T-helper 2 cell treated with Interferon-gamma antibody and Interleukin-4, amounts not matched to agents 5 μg/mL and 100 μg/mL, for 36 hours (primary cell): Measurements from ENCODE around the gene VPS39.
"Not testable (repeated sequence)": the region's sequence is repeated elsewhere in the genome, so short reads cannot be mapped to it uniquely, and the experiment has no call there.

ENCODE experiments used
- DNase-seq: peaks from one replicate; pipeline ENCODE4 v3.0.0; 2021; ENCODE audit warnings: low spot score
- H3K27ac Mint-ChIP-seq: one replicate; pipeline ENCODE4 v1.8.0; 2021; ENCODE audit warnings: mild to moderate bottlenecking, mixed read lengths
- H3K27me3 Mint-ChIP-seq: one replicate; pipeline ENCODE4 v1.8.0; 2021; ENCODE audit warnings: low read depth, mixed read lengths
- H3K36me3 Mint-ChIP-seq: one replicate; pipeline ENCODE4 v1.8.0; 2021; ENCODE audit warnings: low read depth, mixed read lengths
- H3K4me1 Mint-ChIP-seq: one replicate; pipeline ENCODE4 v1.8.0; 2021; ENCODE audit warnings: low read depth, mixed read lengths
- H3K4me3 Mint-ChIP-seq: one replicate; pipeline ENCODE4 v1.8.0; 2022; ENCODE audit warnings: mild to moderate bottlenecking, moderate library complexity, mixed read lengths
- H3K9me3 Mint-ChIP-seq: one replicate; pipeline ENCODE4 v1.8.0; 2021; ENCODE audit warnings: mixed read lengths

The VPS39 gene, protein sequence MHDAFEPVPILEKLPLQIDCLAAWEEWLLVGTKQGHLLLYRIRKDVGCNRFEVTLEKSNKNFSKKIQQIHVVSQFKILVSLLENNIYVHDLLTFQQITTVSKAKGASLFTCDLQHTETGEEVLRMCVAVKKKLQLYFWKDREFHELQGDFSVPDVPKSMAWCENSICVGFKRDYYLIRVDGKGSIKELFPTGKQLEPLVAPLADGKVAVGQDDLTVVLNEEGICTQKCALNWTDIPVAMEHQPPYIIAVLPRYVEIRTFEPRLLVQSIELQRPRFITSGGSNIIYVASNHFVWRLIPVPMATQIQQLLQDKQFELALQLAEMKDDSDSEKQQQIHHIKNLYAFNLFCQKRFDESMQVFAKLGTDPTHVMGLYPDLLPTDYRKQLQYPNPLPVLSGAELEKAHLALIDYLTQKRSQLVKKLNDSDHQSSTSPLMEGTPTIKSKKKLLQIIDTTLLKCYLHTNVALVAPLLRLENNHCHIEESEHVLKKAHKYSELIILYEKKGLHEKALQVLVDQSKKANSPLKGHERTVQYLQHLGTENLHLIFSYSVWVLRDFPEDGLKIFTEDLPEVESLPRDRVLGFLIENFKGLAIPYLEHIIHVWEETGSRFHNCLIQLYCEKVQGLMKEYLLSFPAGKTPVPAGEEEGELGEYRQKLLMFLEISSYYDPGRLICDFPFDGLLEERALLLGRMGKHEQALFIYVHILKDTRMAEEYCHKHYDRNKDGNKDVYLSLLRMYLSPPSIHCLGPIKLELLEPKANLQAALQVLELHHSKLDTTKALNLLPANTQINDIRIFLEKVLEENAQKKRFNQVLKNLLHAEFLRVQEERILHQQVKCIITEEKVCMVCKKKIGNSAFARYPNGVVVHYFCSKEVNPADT

DNA sequence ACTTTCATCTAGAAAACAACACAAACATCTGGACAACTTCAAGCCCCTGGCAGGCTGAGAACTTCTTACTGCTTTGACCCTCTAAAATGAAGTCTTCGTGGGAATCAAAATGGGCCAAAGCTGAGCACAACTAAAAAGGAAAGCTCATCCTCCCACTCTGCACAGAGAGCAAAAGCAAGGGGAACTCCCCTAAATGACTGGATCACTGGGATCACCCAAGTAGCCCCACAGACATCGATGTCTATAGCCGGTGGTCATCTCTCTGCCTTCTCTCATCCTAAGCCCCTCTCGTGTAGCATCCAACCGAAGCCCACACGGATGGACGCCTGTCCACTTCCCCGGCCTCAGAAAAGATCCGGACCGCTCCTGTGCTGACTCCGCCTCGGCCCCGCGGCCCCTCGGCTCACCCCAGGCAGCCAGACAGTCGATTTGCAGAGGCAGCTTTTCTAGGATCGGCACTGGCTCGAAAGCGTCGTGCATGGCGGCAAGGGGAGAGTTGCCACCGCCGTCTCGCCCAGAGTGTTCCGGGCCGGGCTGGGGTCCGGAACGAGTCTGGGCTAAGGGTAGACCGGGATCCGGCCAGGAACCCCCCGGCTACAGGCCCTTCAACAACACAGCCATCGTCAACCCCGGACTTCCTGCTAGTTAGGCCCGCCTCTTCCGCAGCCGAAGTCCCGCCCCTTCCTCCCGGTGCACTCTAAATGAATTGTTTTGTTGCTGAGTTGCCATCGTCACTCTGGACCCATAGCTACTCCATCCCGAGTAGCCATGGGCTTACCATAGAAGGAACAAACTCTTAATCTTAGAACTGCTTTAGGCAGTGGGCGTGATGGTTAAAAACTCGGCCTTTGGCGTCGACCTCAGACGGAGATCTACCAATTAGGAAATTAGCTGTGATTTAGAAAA lies at the start of gene VPS39:
Gene VPS39, minus strand, starts transcription at position 631 of the 906 bp plus-strand sequence. Its CDS starts 151 bp downstream, at position 480.
- Mint-ChIP-seq H3K27me3 (no peaks in the 10 kb centered on the region), H3K4me3 (peak within 1 kb of the TSS; percentile 98), H3K27ac (peak within 1 kb of the TSS; percentile 95), H3K36me3 (peaks cover 37% of the 10 kb centered on the region), H3K9me3 (peaks cover 3% of the 10 kb centered on the region), H3K4me1 (peaks cover 26% of the 10 kb centered on the region)
- peak; percentile 81 for DNase-seq

DNA sequence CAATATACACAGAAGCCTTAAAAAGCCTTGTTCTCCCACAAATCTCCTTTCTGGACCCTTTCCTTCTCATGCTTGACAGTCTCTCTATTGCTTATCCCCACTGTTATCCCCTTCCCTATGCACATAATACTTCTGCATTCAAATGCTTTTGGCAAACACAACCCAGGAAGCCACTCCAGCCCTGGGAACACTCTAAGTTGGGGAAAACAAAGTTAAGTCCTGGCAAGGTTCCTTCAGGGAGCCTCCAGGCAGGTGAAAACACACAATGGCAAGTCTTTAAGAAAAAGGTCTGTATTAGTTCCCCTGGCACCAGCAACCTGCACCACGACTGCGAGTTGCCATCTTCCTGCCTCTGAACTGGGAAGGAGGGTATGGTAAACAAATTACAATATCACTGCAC lies 45.2 kb upstream of the VPS39 start:
- DNase-seq: no peak
- Mint-ChIP-seq H3K9me3 (peaks cover 37% of the 10 kb centered on the region), H3K36me3 (peaks cover 63% of the 10 kb centered on the region), H3K4me1 (no peaks in the 10 kb centered on the region), H3K4me3 (no peak overlapping the region), H3K27ac (no peak overlapping the region), H3K27me3 (no peaks in the 10 kb centered on the region)

DNA sequence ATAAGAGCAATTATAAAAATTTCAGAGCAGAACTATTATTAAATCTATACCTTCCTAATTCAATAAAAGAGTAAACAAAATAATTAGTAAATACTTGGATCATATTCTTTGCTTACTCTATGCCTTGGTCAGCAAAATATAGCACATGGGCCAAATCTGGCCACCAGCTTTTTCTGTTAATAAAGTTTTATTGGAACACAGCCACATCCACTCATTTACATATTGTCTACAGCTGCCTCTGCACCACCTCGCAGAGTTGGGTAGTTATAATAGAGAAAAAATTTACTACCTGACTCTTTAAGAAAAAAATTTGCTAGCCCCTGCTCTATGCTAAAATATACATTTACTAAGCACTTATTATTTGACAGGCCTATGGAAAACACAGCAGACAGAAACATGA lies 32.7 kb upstream of the VPS39 start:
- Mint-ChIP-seq H3K4me1 (peaks cover 10% of the 10 kb centered on the region), H3K36me3 (peaks cover 42% of the 10 kb centered on the region), H3K9me3 (no peaks in the 10 kb centered on the region), H3K27ac (no peak overlapping the region), H3K4me3 (no peak overlapping the region), H3K27me3 (no peaks in the 10 kb centered on the region)
- DNase-seq: no peak

DNA sequence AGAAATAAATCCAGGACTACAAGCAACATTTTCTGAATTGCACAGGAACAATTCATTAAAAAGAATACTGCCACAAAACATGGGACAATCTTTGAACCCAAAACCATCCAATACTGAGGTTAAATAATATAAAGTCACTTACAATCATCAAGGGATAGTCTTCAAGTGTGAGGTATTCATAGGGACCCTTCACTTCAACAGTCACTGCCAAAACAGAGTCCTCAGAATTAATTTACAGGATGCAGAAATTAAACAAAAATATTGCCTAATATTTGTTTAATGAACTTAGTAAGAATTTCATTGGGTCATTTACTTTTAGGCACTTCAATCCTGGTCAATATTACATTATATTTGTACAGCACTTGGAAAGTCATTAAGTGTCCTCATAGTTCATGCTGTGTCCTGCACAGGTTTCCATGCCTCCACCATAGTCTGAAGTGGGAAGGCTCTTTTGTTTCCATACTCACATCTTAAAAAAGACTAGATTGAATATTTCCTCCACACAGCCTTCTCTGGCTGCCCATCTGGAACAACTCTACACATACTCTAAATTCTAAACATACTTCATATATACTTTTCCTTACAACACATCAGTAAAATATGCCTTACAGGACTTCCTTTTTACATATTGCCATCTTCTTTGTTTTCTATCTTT lies 31.6 kb upstream of the VPS39 start:
- H3K9me3 Mint-ChIP-seq: no peaks in the 10 kb centered on the region
- no peak for DNase-seq
- peak overlapping the region; percentile 4 for H3K27ac Mint-ChIP-seq
- H3K4me3 Mint-ChIP-seq: no peak overlapping the region
- peaks cover 46% of the 10 kb centered on the region for H3K36me3 Mint-ChIP-seq
- no peaks in the 10 kb centered on the region for H3K27me3 Mint-ChIP-seq
- H3K4me1 Mint-ChIP-seq: peaks cover 10% of the 10 kb centered on the region

DNA sequence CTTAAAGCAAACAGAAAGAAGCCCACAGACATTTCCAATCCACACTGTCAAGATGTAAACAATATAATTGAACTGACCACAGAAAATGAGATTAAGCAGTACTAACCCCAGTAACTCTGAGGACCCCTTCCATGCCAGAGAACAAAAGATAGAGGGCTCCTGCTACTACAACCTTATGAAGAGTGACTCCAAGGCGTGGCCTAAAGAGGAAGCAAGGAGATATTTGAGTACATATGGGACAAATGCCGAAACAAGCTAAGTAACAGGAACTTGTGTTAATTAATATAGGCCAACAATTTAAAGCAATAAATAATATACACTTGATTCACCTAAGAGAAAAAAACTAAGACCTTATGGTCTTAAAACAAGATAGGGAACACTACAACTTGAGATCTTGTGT lies 25.0 kb upstream of the VPS39 start:
- peaks cover 46% of the 10 kb centered on the region for H3K36me3 Mint-ChIP-seq
- H3K9me3 Mint-ChIP-seq: no peaks in the 10 kb centered on the region
- H3K27ac Mint-ChIP-seq: no peak overlapping the region
- H3K27me3 Mint-ChIP-seq: no peaks in the 10 kb centered on the region
- no peak for DNase-seq
- H3K4me3 Mint-ChIP-seq: no peak overlapping the region
- H3K4me1 Mint-ChIP-seq: no peaks in the 10 kb centered on the region

DNA sequence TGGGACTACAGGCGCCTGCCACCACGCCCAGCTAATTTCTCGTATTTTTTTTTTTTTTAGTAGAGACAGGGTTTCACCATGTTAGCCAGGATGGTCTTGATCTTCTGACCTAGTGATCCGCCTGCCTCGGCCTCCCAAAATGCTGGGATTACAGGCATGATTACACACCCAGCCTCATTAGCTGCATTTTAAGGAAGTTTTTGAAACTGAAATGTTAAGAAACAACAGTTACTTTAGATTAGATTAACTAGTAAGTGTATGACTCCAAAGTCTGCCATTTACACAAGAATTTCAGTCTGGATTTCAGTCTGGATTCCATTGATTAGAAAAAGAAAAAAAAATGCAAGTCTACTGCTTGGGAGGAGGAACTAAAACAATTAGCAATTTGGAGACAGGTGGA lies 24.5 kb upstream of the VPS39 start:
- no peak overlapping the region for H3K27ac Mint-ChIP-seq
- no peaks in the 10 kb centered on the region for H3K27me3 Mint-ChIP-seq
- no peak for DNase-seq
- no peaks in the 10 kb centered on the region for H3K9me3 Mint-ChIP-seq
- H3K4me3 Mint-ChIP-seq: no peak overlapping the region
- H3K36me3 Mint-ChIP-seq: peaks cover 46% of the 10 kb centered on the region
- no peaks in the 10 kb centered on the region for H3K4me1 Mint-ChIP-seq

DNA sequence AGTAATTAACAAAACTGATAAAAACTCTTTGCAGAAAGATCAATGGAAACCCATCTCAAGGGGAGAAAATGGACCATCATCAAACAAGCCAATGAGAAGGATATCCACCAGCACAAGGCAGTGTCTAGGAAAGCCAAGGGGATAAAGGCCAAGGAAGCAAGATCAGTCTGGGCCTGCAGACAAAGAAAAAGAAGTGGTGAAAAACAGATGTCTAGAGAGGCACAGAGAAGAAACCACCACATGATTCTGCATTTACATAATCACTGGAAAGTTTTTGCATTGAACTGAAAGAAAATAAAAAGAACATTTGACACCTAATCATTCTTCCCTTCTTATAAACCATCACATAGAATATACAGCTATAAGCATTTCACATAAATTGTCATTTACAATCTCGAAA lies 23.0 kb upstream of the VPS39 start:
- H3K4me3 Mint-ChIP-seq: no peak overlapping the region
- H3K4me1 Mint-ChIP-seq: no peaks in the 10 kb centered on the region
- peaks cover 44% of the 10 kb centered on the region for H3K36me3 Mint-ChIP-seq
- no peaks in the 10 kb centered on the region for H3K9me3 Mint-ChIP-seq
- H3K27me3 Mint-ChIP-seq: no peaks in the 10 kb centered on the region
- DNase-seq: no peak
- H3K27ac Mint-ChIP-seq: no peak overlapping the region

DNA sequence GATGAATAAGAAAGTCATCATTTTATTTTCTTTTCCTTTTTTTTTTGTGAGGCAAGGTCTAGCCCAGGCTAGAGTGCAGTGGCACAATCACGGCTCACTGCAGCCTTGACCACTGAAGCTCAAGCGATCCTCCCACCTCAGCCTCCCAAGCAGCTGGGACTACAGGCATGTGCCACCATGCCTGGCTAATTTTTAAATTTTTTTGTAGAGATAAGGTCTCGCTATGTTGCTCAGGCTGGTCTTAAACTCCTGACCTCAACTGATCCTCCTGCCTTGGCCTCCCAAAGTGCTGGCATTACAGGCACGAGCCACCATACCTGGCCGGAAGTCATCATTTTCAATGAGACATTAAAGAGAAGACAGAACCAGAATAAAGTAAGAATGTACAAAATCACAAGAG lies 20.9 kb upstream of the VPS39 start:
- H3K27me3 Mint-ChIP-seq, H3K9me3 Mint-ChIP-seq, DNase-seq, H3K4me3 Mint-ChIP-seq, H3K27ac Mint-ChIP-seq, H3K4me1 Mint-ChIP-seq: not testable (repeated sequence)
- H3K36me3 Mint-ChIP-seq: peaks cover 50% of the 10 kb centered on the region

DNA sequence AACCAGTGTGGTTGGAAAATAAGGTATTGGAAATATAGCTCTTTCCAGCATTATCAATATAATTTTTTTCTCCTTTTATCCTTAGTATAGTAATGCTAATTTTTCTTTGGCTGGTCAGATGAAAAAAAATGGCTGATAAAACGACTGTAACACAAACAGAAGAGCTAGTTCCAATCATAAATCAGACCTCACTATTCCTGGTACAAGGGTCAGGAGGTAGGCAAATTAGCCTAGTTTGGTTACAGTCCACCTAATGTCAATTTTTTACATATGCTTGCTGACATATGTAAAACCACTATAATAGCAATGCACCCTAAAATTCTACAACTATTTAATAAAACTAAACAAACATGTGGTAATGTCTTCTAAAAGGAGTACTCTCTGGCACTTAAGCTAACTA lies 19.9 kb upstream of the VPS39 start:
- Mint-ChIP-seq H3K27me3 (no peaks in the 10 kb centered on the region), H3K4me3 (no peak overlapping the region), H3K4me1 (no peaks in the 10 kb centered on the region), H3K27ac (no peak overlapping the region), H3K9me3 (no peaks in the 10 kb centered on the region), H3K36me3 (peaks cover 48% of the 10 kb centered on the region)
- no peak for DNase-seq

DNA sequence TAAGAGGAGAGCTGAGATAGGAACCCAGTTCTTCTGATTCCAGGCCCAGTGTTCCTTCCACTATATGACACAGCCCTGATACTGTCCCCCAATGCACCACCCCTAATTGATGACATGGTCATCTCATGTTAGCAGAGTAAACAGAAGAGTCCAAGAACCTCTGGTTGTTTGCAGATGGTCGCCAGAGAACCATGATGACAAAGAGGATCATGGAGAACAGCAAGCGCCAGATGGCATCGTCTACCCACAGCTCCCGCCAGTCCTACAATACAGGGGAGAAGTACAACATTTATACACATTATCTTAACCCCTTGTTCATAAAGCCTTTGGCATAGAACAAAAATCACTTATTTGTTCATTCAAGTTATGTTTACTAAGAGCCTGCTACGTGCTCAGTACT lies 18.5 kb upstream of the VPS39 start:
- Mint-ChIP-seq H3K27ac (no peak overlapping the region), H3K9me3 (no peaks in the 10 kb centered on the region), H3K4me3 (no peak overlapping the region), H3K36me3 (peaks cover 40% of the 10 kb centered on the region), H3K4me1 (no peaks in the 10 kb centered on the region), H3K27me3 (no peaks in the 10 kb centered on the region)
- no peak for DNase-seq

DNA sequence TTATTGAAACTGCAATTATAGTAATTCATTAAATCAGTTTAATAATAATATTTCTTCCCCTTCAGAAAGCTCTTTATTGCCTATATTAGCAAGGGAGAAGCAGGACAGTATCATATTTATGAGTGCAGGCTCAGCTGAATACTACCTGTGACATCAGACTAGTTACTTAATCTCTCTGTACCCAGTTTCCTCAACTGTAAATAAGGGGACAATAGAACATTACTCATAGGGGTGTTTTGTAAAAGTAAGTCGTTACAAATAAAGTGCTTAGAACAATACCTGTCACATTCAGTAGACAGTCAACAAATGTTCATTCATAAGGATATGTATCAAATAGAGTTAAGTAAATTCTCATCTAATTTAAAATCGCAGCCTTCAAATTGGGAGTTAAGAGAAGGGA lies 12.1 kb upstream of the VPS39 start:
- Mint-ChIP-seq H3K27me3 (no peaks in the 10 kb centered on the region), H3K9me3 (no peaks in the 10 kb centered on the region), H3K36me3 (peaks cover 39% of the 10 kb centered on the region), H3K27ac (no peak overlapping the region), H3K4me1 (no peaks in the 10 kb centered on the region), H3K4me3 (no peak overlapping the region)
- DNase-seq: no peak

DNA sequence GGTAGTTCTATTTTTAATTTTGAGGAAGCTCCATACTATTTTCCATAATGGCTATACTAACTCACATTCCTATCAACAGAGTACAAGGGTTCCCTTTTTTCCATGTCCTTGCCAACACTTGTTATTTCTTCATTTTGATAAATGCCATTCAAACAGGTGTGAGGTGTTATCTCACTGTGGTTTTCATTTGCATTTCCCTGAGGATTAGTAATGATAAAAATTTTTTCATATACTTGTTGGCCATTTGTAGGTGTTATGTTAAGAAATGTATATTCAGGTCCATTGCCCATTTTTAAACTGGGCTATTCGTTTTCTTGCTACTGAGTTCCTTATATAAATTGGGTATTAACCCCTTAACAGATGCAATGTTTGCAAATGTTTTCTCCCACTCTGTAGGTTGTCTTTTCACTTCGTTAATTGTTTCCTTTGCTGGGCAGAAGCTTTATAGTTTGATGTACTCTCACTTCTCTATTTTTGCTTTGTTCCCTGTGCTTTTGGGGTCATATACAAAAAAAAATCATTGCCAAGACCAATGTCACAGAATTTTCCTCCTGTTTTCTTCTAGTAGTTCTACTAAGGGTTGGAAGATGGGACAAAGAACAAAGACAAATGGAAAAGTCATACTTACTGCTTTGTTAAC lies 11.0 kb upstream of the VPS39 start:
- Mint-ChIP-seq H3K9me3 (no peaks in the 10 kb centered on the region), H3K27ac (no peak overlapping the region), H3K4me3 (no peak overlapping the region), H3K27me3 (no peaks in the 10 kb centered on the region), H3K36me3 (peaks cover 36% of the 10 kb centered on the region), H3K4me1 (peaks cover 3% of the 10 kb centered on the region)
- DNase-seq: no peak

DNA sequence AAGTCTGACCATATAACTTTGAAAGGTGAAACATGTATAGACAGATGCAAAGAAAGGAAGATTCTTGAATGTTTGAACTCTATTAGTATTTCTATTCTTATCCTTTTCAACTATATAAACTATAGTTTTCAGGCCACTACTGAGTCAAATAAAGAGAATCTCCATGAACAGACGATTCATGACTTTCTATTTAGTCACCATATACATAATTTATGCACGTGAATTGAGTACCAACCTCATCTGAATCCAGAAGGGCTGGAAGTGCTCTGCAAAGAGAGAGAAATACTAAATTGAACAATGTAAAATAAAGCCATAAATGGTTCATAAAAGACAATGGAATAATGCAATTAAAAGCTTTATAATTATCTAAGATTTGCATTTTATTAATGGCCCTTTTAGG lies 9.5 kb upstream of the VPS39 start:
- Mint-ChIP-seq H3K9me3 (no peaks in the 10 kb centered on the region), H3K27ac (no peak overlapping the region), H3K27me3 (no peaks in the 10 kb centered on the region), H3K36me3 (peaks cover 44% of the 10 kb centered on the region), H3K4me3 (no peak overlapping the region), H3K4me1 (peaks cover 3% of the 10 kb centered on the region)
- no peak for DNase-seq
